GM23338 (cell line): ENCODE results near the gene ARL15. TPM values are rescaled to one million over a fixed set of nuclear protein-coding genes. Genes with fewer than 3 reads are reported as not detected.
"Not testable (repeated sequence)": the region's sequence is repeated elsewhere in the genome, so short reads cannot be mapped to it uniquely, and the experiment has no call there.

Experiments
- ATAC-seq: fragments of 200-7000 bp; cut with Tn5 transposase; 3 replicates; pipeline ENCODE4 v1.9.1; 2020
- DNase-seq: peaks from one replicate; pipeline ENCODE4 v3.0.0-alpha.2; 2015; ENCODE audit warnings: low spot score
- H2AFZ ChIP-seq: fragments of 200-600 bp; sonication (generic); 2 replicates; pipeline ENCODE4 v1.8.0; 2016; ENCODE audit warnings: antibody characterized with exemption, mild to moderate bottlenecking, moderate library complexity
- H3F3A ChIP-seq: fragments of 200-600 bp; sonication (generic); replicated peaks from 2 replicates; pipeline ENCODE4 v1.8.0; 2017; ENCODE audit warnings: antibody characterized with exemption, mixed run types, low read depth
- H3K27ac ChIP-seq: fragments of 200-600 bp; sonication (generic); 2 replicates; pipeline ENCODE4 v1.6.1; 2016; ENCODE audit warnings: low read depth
- H3K27me3 ChIP-seq: fragments of 200-600 bp; sonication (generic); 2 replicates; pipeline ENCODE4 v1.8.0; 2016; ENCODE audit warnings: mild to moderate bottlenecking, mixed run types, moderate library complexity; ENCODE audit not compliant: insufficient read depth
- H3K36me3 ChIP-seq: fragments of 200-600 bp; sonication (generic); 2 replicates; pipeline ENCODE4 v1.8.0; 2016; ENCODE audit warnings: mild to moderate bottlenecking; ENCODE audit not compliant: insufficient read depth
- H3K4me1 ChIP-seq: fragments of 200-600 bp; sonication (generic); 2 replicates; pipeline ENCODE4 v1.8.0; 2016; ENCODE audit warnings: mild to moderate bottlenecking, moderate library complexity; ENCODE audit not compliant: insufficient read depth
- H3K4me2 ChIP-seq: fragments of 200-600 bp; sonication (generic); 2 replicates; pipeline ENCODE4 v1.7.1; 2017; ENCODE audit warnings: mixed run types
- H3K4me3 ChIP-seq: fragments of 200-600 bp; sonication (generic); 2 replicates; pipeline ENCODE4 v1.6.1; 2016; ENCODE audit warnings: mixed run types
- H3K79me2 ChIP-seq: fragments of 200-600 bp; sonication (generic); replicated peaks from 2 replicates; pipeline ENCODE4 v1.8.0; 2017; ENCODE audit warnings: mild to moderate bottlenecking; ENCODE audit not compliant: insufficient read depth
- H3K9me2 ChIP-seq: fragments of 200-600 bp; sonication (generic); 2 replicates; pipeline ENCODE4 v1.8.0; 2017; ENCODE audit not compliant: insufficient read depth
- H4K20me1 ChIP-seq: fragments of 200-600 bp; sonication (generic); replicated peaks from 2 replicates; pipeline ENCODE4 v1.8.0; 2017; ENCODE audit warnings: mild to moderate bottlenecking; ENCODE audit not compliant: insufficient read depth
- H3K27ac Mint-ChIP-seq: 2 replicates; pipeline ENCODE4 v1.8.0; 2020; ENCODE audit warnings: inconsistent platforms, mild to moderate bottlenecking, moderate library complexity, mixed read lengths
- H3K27me3 Mint-ChIP-seq: 3 replicates; pipeline ENCODE4 v1.8.0; 2022; ENCODE audit warnings: low read depth, mild to moderate bottlenecking, moderate library complexity, mixed read lengths, inconsistent platforms; ENCODE audit not compliant: insufficient read depth, poor library complexity
- H3K36me3 Mint-ChIP-seq: 3 replicates; pipeline ENCODE4 v1.8.0; 2021; ENCODE audit warnings: low read depth, mild to moderate bottlenecking, inconsistent platforms, moderate library complexity, mixed read lengths
- H3K4me1 Mint-ChIP-seq: 3 replicates; pipeline ENCODE4 v1.8.0; 2020; ENCODE audit warnings: mild to moderate bottlenecking, inconsistent platforms, mixed read lengths
- H3K4me3 Mint-ChIP-seq: 3 replicates; pipeline ENCODE4 v1.8.0; 2021; ENCODE audit warnings: moderate library complexity, mild to moderate bottlenecking, inconsistent platforms, mixed read lengths
- H3K9me3 Mint-ChIP-seq: 3 replicates; pipeline ENCODE4 v1.8.0; 2020; ENCODE audit warnings: moderate library complexity, mild to moderate bottlenecking, inconsistent platforms, mixed read lengths
- ETS1 ChIP-seq: IDR thresholded peaks from 2 replicates; pipeline ENCODE4 v1.6.1; 2016; ENCODE audit warnings: antibody characterized with exemption
- EZH2 ChIP-seq: fragments of 200-600 bp; sonication (generic); IDR thresholded peaks from one replicate; pipeline ENCODE4 v1.8.0; 2017; ENCODE audit warnings: antibody characterized with exemption, mild to moderate bottlenecking, low read depth; ENCODE audit not compliant: unreplicated experiment
- EZH2phosphoT487 ChIP-seq: fragments of 200-600 bp; sonication (generic); IDR thresholded peaks from one replicate; pipeline ENCODE4 v1.8.1; 2018; ENCODE audit warnings: antibody characterized with exemption; ENCODE audit not compliant: unreplicated experiment
- JUNB ChIP-seq: IDR thresholded peaks from one replicate; pipeline ENCODE4 v1.6.1; 2016; ENCODE audit warnings: antibody characterized with exemption; ENCODE audit not compliant: unreplicated experiment
- REST ChIP-seq: IDR thresholded peaks from one replicate; pipeline ENCODE4 v1.6.1; 2018; ENCODE audit warnings: antibody characterized with exemption; ENCODE audit not compliant: unreplicated experiment
- ZNF114 ChIP-seq: fragments of 250-450 bp; sonication (Bioruptor Pico); IDR thresholded peaks from 2 replicates; pipeline ENCODE4 v1.5.0; 2020; ENCODE audit warnings: mild to moderate bottlenecking, moderate library complexity
- polyA plus RNA-seq: library from polyadenylated mRNA; unstranded; fragments of >200 nt; fragmentation: Nextera tagmentation; extraction: Ambion mirVana; gene quantifications from 2 replicates; pipeline ENCODE4 v1.2.1, GENCODE V29; 2016
- total RNA-seq: library from RNA; depleted of rRNA; stranded (reverse); fragments of >200 nt; shearing (Covaris generic); gene quantifications from 2 replicates; pipeline ENCODE4 v1.2.3, GENCODE V29; 2014

Gene ARL15
- total and polyA plus RNA-seq, 2 experiments from 2014 or later: 13.0 to 54.0 TPM

- not testable (repeated sequence) for H3K27ac Mint-ChIP-seq
These were observed 249.5 kb downstream of the ARL15 start for GRCh38 chr5:54060919-54061318.

DNA sequence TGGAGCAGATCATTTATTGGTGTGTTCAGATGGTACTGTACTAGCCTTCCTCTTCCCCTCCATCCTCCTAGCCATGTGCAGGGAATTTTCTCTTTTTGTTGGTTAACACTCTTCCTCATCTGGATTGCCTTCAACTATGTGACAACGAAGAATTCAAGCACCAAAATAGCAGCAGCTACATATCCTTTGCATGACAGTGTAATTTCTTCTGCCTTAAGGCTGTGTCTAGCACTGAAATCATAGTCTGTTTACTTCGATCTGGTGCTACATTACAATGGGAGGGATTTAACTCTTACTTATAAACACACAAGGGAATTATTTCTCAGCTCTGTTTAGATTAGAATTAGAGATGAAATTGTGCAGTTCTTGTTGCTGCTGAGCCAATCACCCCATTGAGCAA is 260.4 kb downstream of the ARL15 start:
- no peak overlapping the region for H3K4me3 Mint-ChIP-seq
- H3K27ac ChIP-seq: no peak overlapping the region
- no peaks in the 10 kb centered on the region for H3K9me2 ChIP-seq
- TF ChIP-seq JUNB: no peak
- TF ChIP-seq ETS1: no peak
- H4K20me1 ChIP-seq: no peaks in the 10 kb centered on the region
- no peaks in the 10 kb centered on the region for H3K9me3 Mint-ChIP-seq
- H3K27me3 Mint-ChIP-seq: no peaks in the 10 kb centered on the region
- H3K4me3 ChIP-seq: no peak overlapping the region
- no peaks in the 10 kb centered on the region for H3K36me3 ChIP-seq
- no peak for ATAC-seq
- no peaks in the 10 kb centered on the region for H3K27me3 ChIP-seq
- H3K4me1 ChIP-seq: peaks cover 5% of the 10 kb centered on the region; the same call in 1 of the 2 replicates
- H3K4me1 Mint-ChIP-seq: peaks cover 6% of the 10 kb centered on the region; the same call in 2 of the 3 replicates
- H3K79me2 ChIP-seq: no peaks in the 10 kb centered on the region
- no peak overlapping the region for H2AFZ ChIP-seq
- H3K27ac Mint-ChIP-seq: no peak overlapping the region
- no peaks in the 10 kb centered on the region for H3K36me3 Mint-ChIP-seq
- no peak for DNase-seq
- H3K4me2 ChIP-seq: no peak overlapping the region
- no peaks in the 10 kb centered on the region for H3F3A ChIP-seq

More at GRCh38 chr5:54060919-54061318, 249.5 kb downstream of the ARL15 start:
- not testable (repeated sequence) for ATAC-seq, H3K27me3 ChIP-seq, H3K36me3 ChIP-seq, H3F3A ChIP-seq, H3K9me2 ChIP-seq, H3K79me2 ChIP-seq, H4K20me1 ChIP-seq, H3K4me3 ChIP-seq, H3K27me3 Mint-ChIP-seq, H3K4me3 Mint-ChIP-seq, H3K27ac ChIP-seq, H2AFZ ChIP-seq, DNase-seq, H3K9me3 Mint-ChIP-seq
- peaks cover 12% of the 10 kb centered on the region for H3K4me1 ChIP-seq
- Mint-ChIP-seq H3K4me1 (peaks cover 23% of the 10 kb centered on the region; the same call in 2 of the 3 replicates), H3K36me3 (peaks cover 15% of the 10 kb centered on the region)
- 0 out of 2 replicates have a peak overlapping the region, but pooled peaks have one; percentile 12 for H3K4me2 ChIP-seq

DNA sequence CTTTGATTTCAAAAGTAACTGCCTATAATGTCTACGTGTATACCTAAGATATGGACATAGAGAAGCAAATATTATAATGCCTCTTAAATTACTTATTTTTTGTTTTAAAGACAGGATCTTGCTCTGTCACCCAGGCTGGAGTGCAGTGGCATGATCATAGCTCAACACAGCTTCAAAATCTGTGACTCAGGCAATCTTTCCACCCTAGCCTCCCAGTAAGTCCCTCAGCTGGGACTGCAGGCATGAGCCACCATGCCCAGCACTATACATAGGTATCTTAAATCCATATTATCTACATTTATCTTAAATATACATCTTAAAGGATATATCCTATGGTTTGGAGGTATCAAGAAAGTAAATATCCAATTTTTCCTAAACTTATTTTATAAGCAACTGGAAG is 261.2 kb downstream of the ARL15 start:
- H3K4me1 ChIP-seq: peaks cover 6% of the 10 kb centered on the region; the same call in 1 of the 2 replicates
- ATAC-seq (no peak), DNase-seq (no peak)
- no peaks in the 10 kb centered on the region for H3K27me3 ChIP-seq
- Mint-ChIP-seq H3K36me3 (no peaks in the 10 kb centered on the region), H3K4me1 (peaks cover 9% of the 10 kb centered on the region; the same call in 2 of the 3 replicates), H3K27me3 (no peaks in the 10 kb centered on the region), H3K4me3 (no peak overlapping the region), H3K9me3 (no peaks in the 10 kb centered on the region), H3K27ac (no peak overlapping the region)
- no peaks in the 10 kb centered on the region for H3K9me2 ChIP-seq
- no peak overlapping the region for H3K27ac ChIP-seq
- no peak overlapping the region for H3K4me3 ChIP-seq
- H3K79me2 ChIP-seq: no peaks in the 10 kb centered on the region
- no peak overlapping the region for H3K4me2 ChIP-seq
- no peaks in the 10 kb centered on the region for H3F3A ChIP-seq
- no peak overlapping the region for H2AFZ ChIP-seq
- H3K36me3 ChIP-seq: no peaks in the 10 kb centered on the region
- H4K20me1 ChIP-seq: no peaks in the 10 kb centered on the region
- TF ChIP-seq REST (no peak), EZH2 (no peak), ZNF114 (CRISPR knock-in tag) (no peak), EZH2phosphoT487 (no peak)
